Amygdala (tissue), 56 donors: ENCODE results near the gene CREB3.
A peak's percentile ranks its signal among the peaks of the same experiment; 100 is the strongest.

Experiments
- DNase-seq, 56 donors: peaks; one replicate each; lab custom pipeline; 2025; lab: John Stamatoyannopoulos, UW

Gene CREB3

GRCh38 chr9:35771534-35771933 lies 39.1 kb downstream of the CREB3 start:
- DNase-seq = peak in 1 of 56 donors; percentile 39

GRCh38 chr9:35771943-35772342 lies 39.5 kb downstream of the CREB3 start:
- DNase-seq = no peak

- peak in 4 of 56 donors; percentile 5 to 48 (median 21) for DNase-seq
These were observed 42.6 kb downstream of the CREB3 start for GRCh38 chr9:35774907-35775635.

- no peak for DNase-seq
These were observed 43.6 kb downstream of the CREB3 start for GRCh38 chr9:35776018-35776417.

GRCh38 chr9:35778496-35778895 lies 46.0 kb downstream of the CREB3 start:
- DNase-seq = no peak

GRCh38 chr9:35781066-35781465 lies 48.6 kb downstream of the CREB3 start:
- DNase-seq = no peak

- DNase-seq = no peak
These were observed 51.0 kb downstream of the CREB3 start for GRCh38 chr9:35783418-35783817.
